Upper lobe of left lung (tissue), 6 donors: Measurements from ENCODE around the gene KLF2. TPM values are rescaled to one million over a fixed set of nuclear protein-coding genes. Genes with fewer than 3 reads are reported as not detected.

ENCODE experiments used
- ATAC-seq, 2 donors: fragments of 200-7000 bp; cut with Tn5 transposase; one replicate each; pipeline ENCODE4 v1.9.1; 2022; ENCODE audit warnings: mild to moderate bottlenecking in 2 of 2, moderate library complexity in 2 of 2; ENCODE audit not compliant: low FRiP score in 2 of 2
- DNase-seq, 2 donors: peaks; one replicate each; pipeline ENCODE4 v3.0.0-alpha.2; 2019 to 2020
- H3K27ac ChIP-seq, 4 donors: fragments of 200-600 bp; sonication (generic); one replicate each; pipeline ENCODE4 v1.5.1; 2016 to 2019
- H3K27me3 ChIP-seq, 4 donors: fragments of 200-600 bp; sonication (generic); one replicate each; pipeline ENCODE4 v1.5.1; 2017 to 2019
- H3K36me3 ChIP-seq, 4 donors: fragments of 200-600 bp; sonication (generic); one replicate each; pipeline ENCODE4 v1.5.1; 2016 to 2019
- H3K4me1 ChIP-seq, 4 donors: fragments of 200-600 bp; sonication (generic); one replicate each; pipeline ENCODE4 v1.5.1; 2018 to 2019
- H3K4me3 ChIP-seq, 4 donors: fragments of 200-600 bp; sonication (generic); one replicate each; pipeline ENCODE4 v1.5.1; 2017 to 2019; ENCODE audit warnings: mild to moderate bottlenecking in 2 of 4, moderate library complexity in 1 of 4
- H3K9me3 ChIP-seq, 4 donors: fragments of 200-600 bp; sonication (generic); one replicate each; pipeline ENCODE4 v1.5.1; 2018 to 2019
- EP300 ChIP-seq, 4 donors: sonication (generic); formaldehyde crosslinking; IDR thresholded peaks; one replicate each; pipeline ENCODE4 v1.5.1; 2017; ENCODE audit warnings: antibody characterized with exemption in 4 of 4, control low read depth in 2 of 4
- POLR2A ChIP-seq, 4 donors: fragments of 450-650 bp; IDR thresholded peaks; one replicate each; pipeline ENCODE4 v1.5.1; 2016 to 2017; ENCODE audit warnings: antibody characterized with exemption in 4 of 4, mild to moderate bottlenecking in 2 of 4
- POLR2AphosphoS5 ChIP-seq, 2 donors: sonication (generic); formaldehyde crosslinking; IDR thresholded peaks; one replicate each; pipeline ENCODE4 v1.5.1; 2017; ENCODE audit warnings: antibody characterized with exemption in 2 of 2
- WGBS, 2 donors: methylation state at CpG; one replicate each; pipeline ENCODE4 v1.1.5; 2017 to 2018; 5-methylcytosine and 5-hydroxymethylcytosine counted together
- total RNA-seq, 6 donors: library from RNA; depleted of rRNA in 4 of 6; stranded (reverse); fragments of >200 nt in 4 of 6; gene quantifications; one replicate each; pipeline versions ENCODE4 v1.1.0 to v1.2.1, GENCODE V29; 2016 to 2021
- TF ChIP-seq, protein P1 (sequence below), 6 experiments: fragments of 450-650 bp in 4 of 6; fragments of 200-600 bp in 2 of 6; sonication (generic) in 2 of 6; IDR thresholded peaks; one replicate each; pipeline ENCODE4 v1.5.1; 2016 to 2019; ENCODE audit warnings: antibody characterized with exemption in 6 of 6
- donor health status: DM: no; HTN: no; CAD: no; lungs with moderate emphysema.
- donor health status: DM: no; HTN: yes; CAD: no; lungs with severe emphysema.

Gene KLF2
- total RNA-seq, 6 donors from 2014 or later = 26.2 to 298 (median 75.8) TPM

DNA sequence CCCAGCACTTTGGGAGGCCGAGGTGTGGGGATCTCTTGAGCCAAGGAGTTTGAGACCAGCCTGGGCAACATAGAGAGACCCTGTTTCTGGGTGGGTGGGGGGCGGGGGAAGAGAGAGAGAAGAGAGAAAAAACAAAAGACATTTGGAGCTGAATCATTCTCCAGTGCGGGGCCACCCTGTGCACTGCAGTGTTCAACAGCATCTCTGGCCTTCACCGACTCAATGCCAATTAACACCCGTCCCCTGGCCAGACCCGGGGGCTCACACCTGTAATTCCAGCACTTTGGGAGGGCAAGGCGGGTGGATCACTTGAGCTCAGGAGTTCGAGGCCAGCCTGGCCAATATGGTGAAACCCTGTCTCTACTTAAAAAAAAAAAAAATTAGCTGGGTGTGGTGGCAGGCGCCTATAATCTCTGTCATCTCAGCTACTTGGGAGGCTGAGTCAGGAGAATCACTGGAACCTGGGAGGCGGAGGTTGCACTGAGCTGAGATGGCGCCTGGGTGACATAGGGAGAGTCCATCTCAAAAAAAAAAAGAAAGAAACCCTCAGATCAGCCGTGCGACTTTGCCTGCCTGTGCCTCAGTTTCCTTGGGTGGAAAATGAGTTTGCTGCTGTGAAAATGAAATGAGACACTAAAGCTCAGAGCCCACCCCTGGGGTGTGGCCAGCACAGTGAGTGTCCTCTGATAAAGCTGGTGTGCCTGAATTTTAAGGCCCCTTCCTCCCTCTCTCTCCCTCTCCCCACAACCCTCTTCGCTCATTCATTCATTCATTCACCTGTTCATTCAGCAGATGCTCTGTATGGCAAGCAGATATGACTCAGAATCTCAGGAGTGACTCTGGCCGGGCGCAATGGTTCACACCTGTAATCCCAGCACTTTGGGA lies 6.4 kb downstream of the KLF2 start:
- 79 to 81% methylated on average over 16 of the region's 16 CpGs for whole genome bisulfite sequencing, 2 donors
- Histone ChIP-seq H3K27me3 (no peaks in the 10 kb centered on the region), H3K27ac (peak overlapping the region; percentile 67 to 97 (median 96)), H3K4me3 (no peak overlapping the region), H3K36me3 (peaks cover 12 to 32% (median 14%) of the 10 kb centered on the region in 4 donors), H3K4me1 (peaks cover 26 to 48% (median 31%) of the 10 kb centered on the region in 4 donors), H3K9me3 (no peaks in the 10 kb centered on the region)
- ATAC-seq (peak in 1 of 2 donors; percentile 6), DNase-seq (no peak)
- TF ChIP-seq POLR2AphosphoS5 (IDR thresholded peaks at IDR 0.05) (peak in 1 of 2 donors; percentile 37), POLR2A (IDR thresholded peaks at IDR 0.05) (no peak)

DNA sequence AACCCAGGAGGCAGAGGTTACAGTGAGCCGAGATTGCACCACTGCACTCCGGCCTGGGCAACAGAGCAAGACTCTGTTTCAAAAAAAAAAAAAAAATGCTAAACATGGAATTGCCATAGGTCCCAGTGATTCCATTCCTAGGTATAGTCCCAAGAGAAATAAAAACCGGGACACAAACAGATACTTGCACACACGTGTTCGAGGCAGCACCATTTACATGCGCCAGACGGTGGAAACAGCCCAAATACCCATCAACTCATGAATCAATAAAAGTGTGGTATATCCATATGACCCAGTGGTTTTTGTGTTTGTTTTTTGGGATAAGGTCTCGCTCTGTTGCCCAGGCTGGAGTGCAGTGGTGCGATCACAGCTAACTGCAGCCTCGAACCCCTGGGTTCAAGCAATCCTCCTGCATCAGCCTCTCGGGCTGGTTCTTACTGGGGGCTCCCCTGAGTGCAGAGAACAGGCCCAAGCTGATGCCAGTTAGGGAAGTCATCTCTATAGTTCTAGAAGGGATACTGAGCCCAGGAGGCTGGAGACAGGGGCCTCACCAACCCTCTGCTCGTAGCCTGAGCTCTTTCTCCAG lies 8.5 kb downstream of the KLF2 start:
- no peak for DNase-seq
- H3K4me1 ChIP-seq = peaks cover 19 to 33% (median 22%) of the 10 kb centered on the region in 4 donors
- TF ChIP-seq EP300 (IDR thresholded peaks at IDR 0.05) = no peak
- TF ChIP-seq POLR2AphosphoS5 (IDR thresholded peaks at IDR 0.05) = no peak
- TF ChIP-seq, protein P1, sequence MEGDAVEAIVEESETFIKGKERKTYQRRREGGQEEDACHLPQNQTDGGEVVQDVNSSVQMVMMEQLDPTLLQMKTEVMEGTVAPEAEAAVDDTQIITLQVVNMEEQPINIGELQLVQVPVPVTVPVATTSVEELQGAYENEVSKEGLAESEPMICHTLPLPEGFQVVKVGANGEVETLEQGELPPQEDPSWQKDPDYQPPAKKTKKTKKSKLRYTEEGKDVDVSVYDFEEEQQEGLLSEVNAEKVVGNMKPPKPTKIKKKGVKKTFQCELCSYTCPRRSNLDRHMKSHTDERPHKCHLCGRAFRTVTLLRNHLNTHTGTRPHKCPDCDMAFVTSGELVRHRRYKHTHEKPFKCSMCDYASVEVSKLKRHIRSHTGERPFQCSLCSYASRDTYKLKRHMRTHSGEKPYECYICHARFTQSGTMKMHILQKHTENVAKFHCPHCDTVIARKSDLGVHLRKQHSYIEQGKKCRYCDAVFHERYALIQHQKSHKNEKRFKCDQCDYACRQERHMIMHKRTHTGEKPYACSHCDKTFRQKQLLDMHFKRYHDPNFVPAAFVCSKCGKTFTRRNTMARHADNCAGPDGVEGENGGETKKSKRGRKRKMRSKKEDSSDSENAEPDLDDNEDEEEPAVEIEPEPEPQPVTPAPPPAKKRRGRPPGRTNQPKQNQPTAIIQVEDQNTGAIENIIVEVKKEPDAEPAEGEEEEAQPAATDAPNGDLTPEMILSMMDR (IDR thresholded peaks at IDR 0.05) = no peak
- TF ChIP-seq POLR2A (IDR thresholded peaks at IDR 0.05) = no peak
- no peak overlapping the region for H3K27ac ChIP-seq
- ATAC-seq = no peak
- H3K4me3 ChIP-seq = no peak overlapping the region
- H3K36me3 ChIP-seq = peaks cover 0 to 11% (median 0%) of the 10 kb centered on the region in 4 donors
- H3K9me3 ChIP-seq = no peaks in the 10 kb centered on the region
- no peaks in the 10 kb centered on the region for H3K27me3 ChIP-seq
- WGBS, 2 donors = 88 to 96% methylated on average over 10 to 12 of the region's 12 CpGs

DNA sequence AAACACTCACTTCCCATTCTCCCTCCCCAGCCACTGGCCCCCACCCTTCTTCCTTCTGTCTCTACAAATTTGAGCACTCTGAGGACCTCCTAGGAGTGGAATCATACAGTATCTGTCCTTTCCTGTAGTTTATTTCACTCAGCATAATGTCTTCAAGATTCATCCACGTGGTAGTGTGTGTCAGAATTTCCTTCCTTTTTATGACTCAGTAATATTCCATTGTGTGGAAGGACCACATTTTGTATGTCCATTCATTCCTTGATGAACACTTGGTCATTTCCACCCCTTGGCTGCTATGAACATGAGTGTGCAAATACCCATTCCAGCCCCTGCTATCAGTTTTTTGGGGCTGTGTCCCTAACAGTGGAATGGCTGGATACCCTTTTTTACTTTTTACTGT lies 9.8 kb downstream of the KLF2 start:
- peak overlapping the region in 1 of 4 donors; percentile 39 for H3K27ac ChIP-seq
- peaks cover 21 to 33% (median 23%) of the 10 kb centered on the region in 4 donors for H3K4me1 ChIP-seq
- ATAC-seq (no peak), DNase-seq (no peak)
- WGBS, 2 donors = 40 to 65% methylated on average over 1 of the region's 1 CpG
- no peaks in the 10 kb centered on the region for H3K36me3 ChIP-seq
- no peak overlapping the region for H3K4me3 ChIP-seq
- H3K9me3 ChIP-seq = no peaks in the 10 kb centered on the region
- no peak for TF ChIP-seq EP300 (IDR thresholded peaks at IDR 0.05)
- TF ChIP-seq, protein P1 (IDR thresholded peaks at IDR 0.05) = no peak
- no peak for TF ChIP-seq POLR2AphosphoS5 (IDR thresholded peaks at IDR 0.05)
- no peak for TF ChIP-seq POLR2A (IDR thresholded peaks at IDR 0.05)
- no peaks in the 10 kb centered on the region for H3K27me3 ChIP-seq

DNA sequence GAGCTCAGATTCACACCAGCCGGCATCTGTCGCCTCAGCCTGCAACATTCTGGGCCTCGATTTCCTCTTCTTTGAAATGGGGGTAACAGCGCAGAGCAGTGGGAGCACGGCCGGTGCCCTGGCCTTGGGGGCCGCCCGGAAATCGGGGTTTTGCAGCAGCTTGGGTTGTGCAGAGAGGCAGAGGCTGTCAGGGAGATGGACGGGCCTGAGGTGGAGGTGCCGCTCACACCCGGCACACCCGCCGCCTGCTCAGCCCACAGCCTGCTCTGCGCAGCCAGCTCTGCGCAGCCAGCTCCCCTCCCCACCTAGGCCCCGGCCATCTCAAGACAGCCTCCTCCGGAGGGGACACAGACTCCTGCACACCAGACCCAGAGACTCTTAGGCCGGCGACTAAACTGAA lies 10.6 kb downstream of the KLF2 start:
- ATAC-seq (no peak), DNase-seq (peak in 1 of 2 donors; percentile 67)
- Histone ChIP-seq H3K4me3 (no peak overlapping the region), H3K27ac (no peak overlapping the region), H3K27me3 (no peaks in the 10 kb centered on the region), H3K4me1 (peaks cover 24 to 31% (median 26%) of the 10 kb centered on the region in 4 donors), H3K36me3 (no peaks in the 10 kb centered on the region), H3K9me3 (no peaks in the 10 kb centered on the region)
- TF ChIP-seq POLR2A (IDR thresholded peaks at IDR 0.05) (no peak), EP300 (IDR thresholded peaks at IDR 0.05) (no peak), POLR2AphosphoS5 (IDR thresholded peaks at IDR 0.05) (no peak)
- TF ChIP-seq, protein P1 (IDR thresholded peaks at IDR 0.05) = no peak
- WGBS, 2 donors = 94 to 97% methylated on average over 13 to 17 of the region's 20 CpGs

DNA sequence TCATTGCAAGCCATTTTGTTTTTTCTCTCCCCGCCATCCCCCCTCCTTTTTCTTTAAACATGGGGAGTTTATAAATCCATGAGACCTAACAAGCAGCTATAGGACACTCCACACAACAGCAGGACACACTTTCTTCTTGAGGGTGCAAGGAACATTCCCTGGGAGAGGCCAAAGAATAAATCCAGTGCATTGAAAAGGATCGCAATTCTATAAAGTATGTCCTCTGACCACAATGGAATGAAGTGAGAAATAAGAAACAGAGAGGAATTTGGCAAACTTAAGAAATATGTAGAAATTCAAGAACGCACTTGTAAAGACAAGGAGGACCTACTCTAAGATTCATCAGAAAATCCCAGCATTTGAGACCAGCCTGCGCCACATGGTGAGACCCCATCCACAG lies 11.9 kb downstream of the KLF2 start:
- no peak overlapping the region for H3K27ac ChIP-seq
- H3K36me3 ChIP-seq = no peaks in the 10 kb centered on the region
- H3K27me3 ChIP-seq = no peaks in the 10 kb centered on the region
- DNase-seq = no peak
- H3K4me3 ChIP-seq = no peak overlapping the region
- 88 to 96% methylated on average over 4 of the region's 4 CpGs for WGBS, 2 donors
- TF ChIP-seq, protein P1 (IDR thresholded peaks at IDR 0.05) = no peak
- TF ChIP-seq POLR2A (IDR thresholded peaks at IDR 0.05) (no peak), EP300 (IDR thresholded peaks at IDR 0.05) (no peak), POLR2AphosphoS5 (IDR thresholded peaks at IDR 0.05) (no peak)
- H3K9me3 ChIP-seq = no peaks in the 10 kb centered on the region
- no peak for ATAC-seq
- peaks cover 27 to 30% (median 27%) of the 10 kb centered on the region in 4 donors for H3K4me1 ChIP-seq
